Measurements from ENCODE around the gene AKAP6. TPM values are rescaled to one million over a fixed set of nuclear protein-coding genes. Genes with fewer than 3 reads are reported as not detected.

The AKAP6 gene
- total and polyA plus RNA-seq, 2 experiments from 2014 or later, result 0.38 to 0.42 TPM

DNA sequence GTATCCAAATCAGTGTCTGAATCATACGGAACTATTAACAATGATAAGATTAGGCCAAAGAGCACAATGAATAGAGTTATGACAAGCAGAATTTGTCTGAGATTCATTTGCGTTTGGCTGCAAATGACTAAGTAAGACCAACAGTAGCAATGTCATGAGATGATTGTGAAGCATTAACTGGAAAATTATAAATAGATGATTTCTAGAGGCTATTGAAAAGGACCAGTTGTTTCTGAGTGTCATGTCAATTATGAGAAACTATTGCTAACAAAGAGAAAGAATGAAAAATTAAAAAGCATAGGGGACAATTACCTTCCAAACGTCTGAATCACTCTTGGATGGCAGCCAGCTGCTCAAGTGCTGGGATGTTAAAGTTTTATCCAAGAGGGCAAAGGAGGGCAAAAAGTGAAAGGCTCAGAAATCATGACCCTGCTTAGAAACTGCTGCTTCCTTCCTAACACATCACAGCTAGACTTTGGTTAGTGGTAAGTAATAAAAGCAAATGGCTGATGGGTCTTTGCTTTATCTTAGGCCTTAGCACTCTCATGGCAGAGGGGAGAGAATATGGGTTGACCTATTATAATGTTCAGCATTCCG is 89.0 kb downstream of the AKAP6 start:
- Histone ChIP-seq H2AFZ (no peak overlapping the region), H3K9me2 (ENCODE audit: insufficient read depth) (no peaks in the 10 kb centered on the region), H4K20me1 (replicated peaks; ENCODE audit: insufficient read depth) (no peaks in the 10 kb centered on the region), H3K79me2 (replicated peaks; ENCODE audit: insufficient read depth) (no peaks in the 10 kb centered on the region), H3K27me3 (ENCODE audit: insufficient read depth) (no peaks in the 10 kb centered on the region), H3K27ac (ENCODE audit: low read depth) (no peak overlapping the region), H3F3A (replicated peaks; ENCODE audit: low read depth) (no peaks in the 10 kb centered on the region), H3K4me2 (no peak overlapping the region), H3K4me3 (no peak overlapping the region), H3K4me1 (ENCODE audit: insufficient read depth) (0 out of 2 replicates have a peak, but pooled peaks cover 3% of the 10 kb centered on the region), H3K36me3 (ENCODE audit: insufficient read depth) (no peaks in the 10 kb centered on the region)
- DNase-seq (ENCODE audit: low spot score) (no peak), ATAC-seq (no peak)
- Mint-ChIP-seq H3K9me3 (peaks cover 15% of the 10 kb centered on the region), H3K27me3 (ENCODE audit: insufficient read depth, low read depth, poor library complexity) (peaks cover 2% of the 10 kb centered on the region), H3K27ac (no peak overlapping the region), H3K4me3 (no peak overlapping the region), H3K4me1 (peaks cover 6% of the 10 kb centered on the region; the same call in 2 of the 3 replicates), H3K36me3 (ENCODE audit: low read depth) (peaks cover 12% of the 10 kb centered on the region; the same call in 2 of the 3 replicates)
- TF ChIP-seq, protein P1, sequence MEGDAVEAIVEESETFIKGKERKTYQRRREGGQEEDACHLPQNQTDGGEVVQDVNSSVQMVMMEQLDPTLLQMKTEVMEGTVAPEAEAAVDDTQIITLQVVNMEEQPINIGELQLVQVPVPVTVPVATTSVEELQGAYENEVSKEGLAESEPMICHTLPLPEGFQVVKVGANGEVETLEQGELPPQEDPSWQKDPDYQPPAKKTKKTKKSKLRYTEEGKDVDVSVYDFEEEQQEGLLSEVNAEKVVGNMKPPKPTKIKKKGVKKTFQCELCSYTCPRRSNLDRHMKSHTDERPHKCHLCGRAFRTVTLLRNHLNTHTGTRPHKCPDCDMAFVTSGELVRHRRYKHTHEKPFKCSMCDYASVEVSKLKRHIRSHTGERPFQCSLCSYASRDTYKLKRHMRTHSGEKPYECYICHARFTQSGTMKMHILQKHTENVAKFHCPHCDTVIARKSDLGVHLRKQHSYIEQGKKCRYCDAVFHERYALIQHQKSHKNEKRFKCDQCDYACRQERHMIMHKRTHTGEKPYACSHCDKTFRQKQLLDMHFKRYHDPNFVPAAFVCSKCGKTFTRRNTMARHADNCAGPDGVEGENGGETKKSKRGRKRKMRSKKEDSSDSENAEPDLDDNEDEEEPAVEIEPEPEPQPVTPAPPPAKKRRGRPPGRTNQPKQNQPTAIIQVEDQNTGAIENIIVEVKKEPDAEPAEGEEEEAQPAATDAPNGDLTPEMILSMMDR (conservative IDR thresholded peaks at IDR 0.05; ENCODE audit: low read depth in 2 of 2), result no peak
- TF ChIP-seq ZNF331 (CRISPR knock-in tag; IDR thresholded peaks at IDR 0.05; ENCODE audit: low read depth) (no peak), POLR2AphosphoS5 (IDR thresholded peaks at IDR 0.05; ENCODE audit: low read depth) (no peak), NANOG (IDR thresholded peaks at IDR 0.05; ENCODE audit: borderline replicate concordance) (no peak), EZH2 (IDR thresholded peaks at IDR 0.05; ENCODE audit: low read depth, unreplicated experiment) (no peak), STAT1 (IDR thresholded peaks at IDR 0.05; ENCODE audit: unreplicated experiment) (no peak), CREB1 (CRISPR knock-in tag; IDR thresholded peaks at IDR 0.05; ENCODE audit: low read depth) (no peak), JUNB (IDR thresholded peaks at IDR 0.05; ENCODE audit: unreplicated experiment) (no peak), ZNF114 (CRISPR knock-in tag; IDR thresholded peaks at IDR 0.05) (no peak), EZH2phosphoT487 (IDR thresholded peaks at IDR 0.05; ENCODE audit: unreplicated experiment) (no peak)
- TF ChIP-seq, protein P2, sequence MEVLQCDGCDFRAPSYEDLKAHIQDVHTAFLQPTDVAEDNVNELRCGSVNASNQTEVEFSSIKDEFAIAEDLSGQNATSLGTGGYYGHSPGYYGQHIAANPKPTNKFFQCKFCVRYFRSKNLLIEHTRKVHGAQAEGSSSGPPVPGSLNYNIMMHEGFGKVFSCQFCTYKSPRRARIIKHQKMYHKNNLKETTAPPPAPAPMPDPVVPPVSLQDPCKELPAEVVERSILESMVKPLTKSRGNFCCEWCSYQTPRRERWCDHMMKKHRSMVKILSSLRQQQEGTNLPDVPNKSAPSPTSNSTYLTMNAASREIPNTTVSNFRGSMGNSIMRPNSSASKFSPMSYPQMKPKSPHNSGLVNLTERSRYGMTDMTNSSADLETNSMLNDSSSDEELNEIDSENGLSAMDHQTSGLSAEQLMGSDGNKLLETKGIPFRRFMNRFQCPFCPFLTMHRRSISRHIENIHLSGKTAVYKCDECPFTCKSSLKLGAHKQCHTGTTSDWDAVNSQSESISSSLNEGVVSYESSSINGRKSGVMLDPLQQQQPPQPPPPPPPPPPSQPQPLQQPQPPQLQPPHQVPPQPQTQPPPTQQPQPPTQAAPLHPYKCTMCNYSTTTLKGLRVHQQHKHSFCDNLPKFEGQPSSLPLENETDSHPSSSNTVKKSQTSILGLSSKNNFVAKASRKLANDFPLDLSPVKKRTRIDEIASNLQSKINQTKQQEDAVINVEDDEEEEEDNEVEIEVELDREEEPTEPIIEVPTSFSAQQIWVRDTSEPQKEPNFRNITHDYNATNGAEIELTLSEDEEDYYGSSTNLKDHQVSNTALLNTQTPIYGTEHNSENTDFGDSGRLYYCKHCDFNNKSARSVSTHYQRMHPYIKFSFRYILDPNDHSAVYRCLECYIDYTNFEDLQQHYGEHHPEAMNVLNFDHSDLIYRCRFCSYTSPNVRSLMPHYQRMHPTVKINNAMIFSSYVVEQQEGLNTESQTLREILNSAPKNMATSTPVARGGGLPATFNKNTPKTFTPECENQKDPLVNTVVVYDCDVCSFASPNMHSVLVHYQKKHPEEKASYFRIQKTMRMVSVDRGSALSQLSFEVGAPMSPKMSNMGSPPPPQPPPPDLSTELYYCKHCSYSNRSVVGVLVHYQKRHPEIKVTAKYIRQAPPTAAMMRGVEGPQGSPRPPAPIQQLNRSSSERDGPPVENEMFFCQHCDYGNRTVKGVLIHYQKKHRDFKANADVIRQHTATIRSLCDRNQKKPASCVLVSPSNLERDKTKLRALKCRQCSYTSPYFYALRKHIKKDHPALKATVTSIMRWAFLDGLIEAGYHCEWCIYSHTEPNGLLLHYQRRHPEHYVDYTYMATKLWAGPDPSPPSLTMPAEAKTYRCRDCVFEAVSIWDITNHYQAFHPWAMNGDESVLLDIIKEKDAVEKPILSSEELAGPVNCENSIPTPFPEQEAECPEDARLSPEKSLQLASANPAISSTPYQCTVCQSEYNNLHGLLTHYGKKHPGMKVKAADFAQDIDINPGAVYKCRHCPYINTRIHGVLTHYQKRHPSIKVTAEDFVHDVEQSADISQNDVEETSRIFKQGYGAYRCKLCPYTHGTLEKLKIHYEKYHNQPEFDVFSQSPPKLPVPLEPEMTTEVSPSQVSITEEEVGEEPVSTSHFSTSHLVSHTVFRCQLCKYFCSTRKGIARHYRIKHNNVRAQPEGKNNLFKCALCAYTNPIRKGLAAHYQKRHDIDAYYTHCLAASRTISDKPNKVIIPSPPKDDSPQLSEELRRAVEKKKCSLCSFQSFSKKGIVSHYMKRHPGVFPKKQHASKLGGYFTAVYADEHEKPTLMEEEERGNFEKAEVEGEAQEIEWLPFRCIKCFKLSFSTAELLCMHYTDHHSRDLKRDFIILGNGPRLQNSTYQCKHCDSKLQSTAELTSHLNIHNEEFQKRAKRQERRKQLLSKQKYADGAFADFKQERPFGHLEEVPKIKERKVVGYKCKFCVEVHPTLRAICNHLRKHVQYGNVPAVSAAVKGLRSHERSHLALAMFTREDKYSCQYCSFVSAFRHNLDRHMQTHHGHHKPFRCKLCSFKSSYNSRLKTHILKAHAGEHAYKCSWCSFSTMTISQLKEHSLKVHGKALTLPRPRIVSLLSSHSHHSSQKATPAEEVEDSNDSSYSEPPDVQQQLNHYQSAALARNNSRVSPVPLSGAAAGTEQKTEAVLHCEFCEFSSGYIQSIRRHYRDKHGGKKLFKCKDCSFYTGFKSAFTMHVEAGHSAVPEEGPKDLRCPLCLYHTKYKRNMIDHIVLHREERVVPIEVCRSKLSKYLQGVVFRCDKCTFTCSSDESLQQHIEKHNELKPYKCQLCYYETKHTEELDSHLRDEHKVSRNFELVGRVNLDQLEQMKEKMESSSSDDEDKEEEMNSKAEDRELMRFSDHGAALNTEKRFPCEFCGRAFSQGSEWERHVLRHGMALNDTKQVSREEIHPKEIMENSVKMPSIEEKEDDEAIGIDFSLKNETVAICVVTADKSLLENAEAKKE (CRISPR knock-in tag; IDR thresholded peaks at IDR 0.05), result no peak
- TF ChIP-seq, protein P3, sequence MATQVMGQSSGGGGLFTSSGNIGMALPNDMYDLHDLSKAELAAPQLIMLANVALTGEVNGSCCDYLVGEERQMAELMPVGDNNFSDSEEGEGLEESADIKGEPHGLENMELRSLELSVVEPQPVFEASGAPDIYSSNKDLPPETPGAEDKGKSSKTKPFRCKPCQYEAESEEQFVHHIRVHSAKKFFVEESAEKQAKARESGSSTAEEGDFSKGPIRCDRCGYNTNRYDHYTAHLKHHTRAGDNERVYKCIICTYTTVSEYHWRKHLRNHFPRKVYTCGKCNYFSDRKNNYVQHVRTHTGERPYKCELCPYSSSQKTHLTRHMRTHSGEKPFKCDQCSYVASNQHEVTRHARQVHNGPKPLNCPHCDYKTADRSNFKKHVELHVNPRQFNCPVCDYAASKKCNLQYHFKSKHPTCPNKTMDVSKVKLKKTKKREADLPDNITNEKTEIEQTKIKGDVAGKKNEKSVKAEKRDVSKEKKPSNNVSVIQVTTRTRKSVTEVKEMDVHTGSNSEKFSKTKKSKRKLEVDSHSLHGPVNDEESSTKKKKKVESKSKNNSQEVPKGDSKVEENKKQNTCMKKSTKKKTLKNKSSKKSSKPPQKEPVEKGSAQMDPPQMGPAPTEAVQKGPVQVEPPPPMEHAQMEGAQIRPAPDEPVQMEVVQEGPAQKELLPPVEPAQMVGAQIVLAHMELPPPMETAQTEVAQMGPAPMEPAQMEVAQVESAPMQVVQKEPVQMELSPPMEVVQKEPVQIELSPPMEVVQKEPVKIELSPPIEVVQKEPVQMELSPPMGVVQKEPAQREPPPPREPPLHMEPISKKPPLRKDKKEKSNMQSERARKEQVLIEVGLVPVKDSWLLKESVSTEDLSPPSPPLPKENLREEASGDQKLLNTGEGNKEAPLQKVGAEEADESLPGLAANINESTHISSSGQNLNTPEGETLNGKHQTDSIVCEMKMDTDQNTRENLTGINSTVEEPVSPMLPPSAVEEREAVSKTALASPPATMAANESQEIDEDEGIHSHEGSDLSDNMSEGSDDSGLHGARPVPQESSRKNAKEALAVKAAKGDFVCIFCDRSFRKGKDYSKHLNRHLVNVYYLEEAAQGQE (IDR thresholded peaks at IDR 0.05; ENCODE audit: unreplicated experiment), result no peak

All from GM23338 (cell line).